22Rv1 (cell line): Measurements from ENCODE around the gene CAVIN2.
A peak's percentile ranks its signal among the peaks of the same experiment; 100 is the strongest.

ENCODE experiments used
- H3K27ac ChIP-seq: fragments of 450-650 bp; 2 replicates; pipeline ENCODE4 v1.5.1; 2017
- ZFX ChIP-seq: fragments of 450-650 bp; IDR thresholded peaks from 2 replicates; pipeline ENCODE4 v1.6.1; 2017; ENCODE audit warnings: antibody characterized with exemption, borderline replicate concordance
- TF ChIP-seq, protein P1 (sequence below): fragments of 450-650 bp; IDR thresholded peaks from 2 replicates; pipeline ENCODE4 v1.5.1; 2017; ENCODE audit warnings: mild to moderate bottlenecking

CAVIN2 gene

GRCh38 chr2:191870744-191871143, 23.9 kb upstream of the CAVIN2 start:
- no peak overlapping the region for H3K27ac ChIP-seq
- no peak for TF ChIP-seq ZFX
- TF ChIP-seq, protein P1, sequence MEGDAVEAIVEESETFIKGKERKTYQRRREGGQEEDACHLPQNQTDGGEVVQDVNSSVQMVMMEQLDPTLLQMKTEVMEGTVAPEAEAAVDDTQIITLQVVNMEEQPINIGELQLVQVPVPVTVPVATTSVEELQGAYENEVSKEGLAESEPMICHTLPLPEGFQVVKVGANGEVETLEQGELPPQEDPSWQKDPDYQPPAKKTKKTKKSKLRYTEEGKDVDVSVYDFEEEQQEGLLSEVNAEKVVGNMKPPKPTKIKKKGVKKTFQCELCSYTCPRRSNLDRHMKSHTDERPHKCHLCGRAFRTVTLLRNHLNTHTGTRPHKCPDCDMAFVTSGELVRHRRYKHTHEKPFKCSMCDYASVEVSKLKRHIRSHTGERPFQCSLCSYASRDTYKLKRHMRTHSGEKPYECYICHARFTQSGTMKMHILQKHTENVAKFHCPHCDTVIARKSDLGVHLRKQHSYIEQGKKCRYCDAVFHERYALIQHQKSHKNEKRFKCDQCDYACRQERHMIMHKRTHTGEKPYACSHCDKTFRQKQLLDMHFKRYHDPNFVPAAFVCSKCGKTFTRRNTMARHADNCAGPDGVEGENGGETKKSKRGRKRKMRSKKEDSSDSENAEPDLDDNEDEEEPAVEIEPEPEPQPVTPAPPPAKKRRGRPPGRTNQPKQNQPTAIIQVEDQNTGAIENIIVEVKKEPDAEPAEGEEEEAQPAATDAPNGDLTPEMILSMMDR: peak; percentile 22; the same call in 1 of the 2 replicates

- TF ChIP-seq, protein P1: no peak
- no peak for TF ChIP-seq ZFX
- no peak overlapping the region for H3K27ac ChIP-seq
Measured at GRCh38 chr2:191869781-191870180, 22.9 kb upstream of the CAVIN2 start.

DNA sequence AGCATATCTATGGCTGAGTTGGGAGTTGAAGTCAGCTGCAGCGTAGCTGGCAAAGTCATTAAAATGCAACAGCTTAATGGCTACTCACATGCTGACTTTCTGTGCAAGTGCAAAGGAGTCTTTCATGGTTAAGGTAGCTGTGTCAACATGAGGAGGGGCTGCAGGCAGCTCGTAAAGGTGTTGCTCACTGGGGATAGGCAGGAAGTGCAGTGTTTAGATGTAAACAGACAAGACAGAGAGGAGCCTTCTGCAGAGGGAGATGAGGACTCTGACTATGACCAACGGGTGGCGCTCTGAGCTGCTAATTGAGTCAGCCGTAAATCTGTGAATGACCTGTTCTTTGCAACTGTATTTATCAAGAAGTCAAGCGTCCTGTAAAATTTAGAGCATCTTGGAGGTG, 22.3 kb upstream of the CAVIN2 start:
- TF ChIP-seq, protein P1: peak; percentile 46
- no peak for TF ChIP-seq ZFX
- no peak overlapping the region for H3K27ac ChIP-seq

DNA sequence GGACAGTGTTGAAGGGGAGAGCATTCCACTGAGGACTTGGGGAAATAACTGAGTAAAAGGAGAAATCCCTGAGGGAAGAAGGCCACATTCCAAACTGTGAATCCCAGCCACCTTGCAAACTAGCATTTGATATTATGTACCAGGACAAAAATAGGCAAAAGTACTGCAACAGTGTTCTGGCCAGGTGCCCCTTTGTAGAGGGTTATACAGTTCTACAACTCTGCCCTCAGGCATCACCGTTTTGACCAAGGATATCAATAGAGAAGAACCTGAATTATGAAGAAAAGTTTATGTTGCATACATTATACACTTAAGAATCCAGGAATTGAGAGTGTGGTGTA, 20.6 kb upstream of the CAVIN2 start:
- TF ChIP-seq, protein P1: no peak
- no peak for TF ChIP-seq ZFX
- 0 out of 2 replicates have a peak overlapping the region, but pooled peaks have one; percentile 4 for H3K27ac ChIP-seq

- H3K27ac ChIP-seq: 0 out of 2 replicates have a peak overlapping the region, but pooled peaks have one; percentile 4
- TF ChIP-seq, protein P1: no peak
- TF ChIP-seq ZFX: no peak
Measured at GRCh38 chr2:191866675-191867506, 20.0 kb upstream of the CAVIN2 start.

DNA sequence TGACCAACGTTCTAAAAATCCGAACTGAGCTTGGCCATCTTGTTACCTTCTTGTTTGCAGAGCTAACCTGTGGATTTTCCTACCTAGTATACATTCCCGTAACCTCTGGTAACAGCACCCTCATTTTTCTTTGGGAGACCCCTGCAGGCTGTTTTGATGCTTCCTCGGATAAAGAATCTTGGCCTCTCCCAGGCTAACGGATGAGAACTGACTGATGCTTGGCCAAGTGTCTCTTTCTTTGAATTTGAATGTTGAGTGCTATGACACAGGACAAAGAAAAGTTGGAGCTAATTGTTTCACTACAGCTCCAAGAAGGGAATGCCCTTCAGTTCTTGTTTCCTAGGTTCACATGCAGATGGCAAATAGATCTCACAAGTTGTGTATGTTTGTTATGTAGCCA, 19.3 kb upstream of the CAVIN2 start:
- H3K27ac ChIP-seq: no peak overlapping the region
- no peak for TF ChIP-seq ZFX
- TF ChIP-seq, protein P1: no peak

- TF ChIP-seq ZFX: no peak
- TF ChIP-seq, protein P1: no peak
- no peak overlapping the region for H3K27ac ChIP-seq
Measured at GRCh38 chr2:191864628-191865374, 17.9 kb upstream of the CAVIN2 start.
